ENCODE data around the gene TRAPPC8.
"Not testable (repeated sequence)": the region's sequence is repeated elsewhere in the genome, so short reads cannot be mapped to it uniquely, and the experiment has no call there.

The TRAPPC8 gene

DNA sequence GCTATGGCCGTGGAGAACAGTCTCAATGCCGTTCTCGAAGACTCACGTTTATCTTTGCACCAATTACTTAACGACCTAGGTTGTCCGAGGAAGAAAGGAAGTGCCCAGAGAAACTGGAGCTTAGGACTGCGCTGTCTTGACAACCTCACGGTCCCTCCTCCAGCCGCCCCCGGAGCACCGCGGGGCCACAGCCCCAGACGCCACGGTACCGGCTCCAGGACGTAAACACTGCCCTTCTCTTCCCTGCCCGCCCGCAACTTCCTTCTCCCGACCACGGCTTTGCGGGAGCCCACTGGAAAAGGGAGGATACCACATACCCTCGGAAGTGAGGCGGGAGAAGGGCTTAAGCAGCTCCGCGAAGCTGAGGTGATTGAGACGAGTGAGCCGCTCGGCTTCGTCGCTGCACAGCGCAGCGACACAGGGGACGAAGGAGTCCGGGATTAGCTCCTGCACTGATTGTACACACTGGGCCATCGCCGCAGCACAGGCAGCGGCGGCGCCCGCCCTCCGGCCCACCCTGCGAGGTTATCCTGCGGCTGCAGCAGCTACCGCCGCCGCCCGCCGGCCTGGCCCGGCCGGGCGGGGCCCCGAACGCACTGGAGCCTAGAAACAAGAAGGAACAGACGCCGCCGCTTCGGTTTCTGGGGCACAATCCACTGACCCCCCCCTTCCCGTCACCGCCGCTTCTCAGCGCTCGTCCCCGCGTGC lies 483 bp downstream of the TRAPPC8 start:
- Histone ChIP-seq H3K9ac (ENCODE audit: low read depth, low read length, poor library complexity) (peak overlapping the region; percentile 98), H3K27me3 (ENCODE audit: control insufficient read depth in 3 of 3, insufficient read depth in 3 of 3, low read depth in 1 of 3, low read length in 3 of 3) (peaks cover 0 to 5% (median 0%) of the 10 kb centered on the region in 3 experiments), H4K8ac (ENCODE audit: low read depth, low read length) (peak overlapping the region; percentile 43), H3K23ac (ENCODE audit: low read depth, low read length, poor library complexity) (peak overlapping the region; percentile 82), H3K18ac (ENCODE audit: low read length) (peak overlapping the region; percentile 97), H3K4me3 (ENCODE audit: low read length in 2 of 2) (peak overlapping the region; percentile 77 to 99), H3K4ac (ENCODE audit: low read length) (no peak overlapping the region), H3K27ac (replicated peaks; ENCODE audit: low read length) (peak overlapping the region; percentile 73), H3K14ac (ENCODE audit: low read length) (peak overlapping the region; percentile 56), H2BK12ac (ENCODE audit: low read length) (peak overlapping the region; percentile 41), H3K9me3 (replicated peaks in 1 of 2; ENCODE audit: control insufficient read depth in 2 of 2, insufficient read depth in 1 of 2, low read depth in 1 of 2, low read length in 2 of 2) (no peaks in the 10 kb centered on the region), H3K36me3 (replicated peaks in 1 of 2; ENCODE audit: control insufficient read depth in 2 of 2, insufficient read depth in 2 of 2, low read length in 2 of 2) (peaks cover 0 to 11% of the 10 kb centered on the region in 2 donors), H2BK5ac (ENCODE audit: low read length) (peak overlapping the region; percentile 94), H2AFZ (ENCODE audit: low read length) (peak overlapping the region; percentile 93), H2BK120ac (ENCODE audit: low read depth, low read length) (peak overlapping the region; percentile 82), H3K79me1 (ENCODE audit: low read depth, low read length) (peaks cover 4% of the 10 kb centered on the region), H4K91ac (ENCODE audit: low read depth, low read length, poor library complexity) (no peak overlapping the region), H2AK5ac (ENCODE audit: low read depth, low read length) (peak overlapping the region; percentile 63), H3K4me1 (ENCODE audit: control insufficient read depth in 2 of 2, insufficient read depth in 1 of 2, low read depth in 1 of 2, low read length in 2 of 2) (peaks cover 1 to 6% of the 10 kb centered on the region in 2 donors), H2BK15ac (ENCODE audit: low read length) (peak overlapping the region; percentile 75), H3K4me2 (ENCODE audit: insufficient read depth, low read length, poor library complexity, severe bottlenecking) (peak overlapping the region; percentile 70)
- no peak for DNase-seq (ENCODE audit: low spot score)
- WGBS, 2 donors (ENCODE audit: extremely low coverage in 2 of 2, insufficient read length in 2 of 2, insufficient replicate concordance in 1 of 2), result no CpG with 5 or more reads among the region's 64 CpGs

DNA sequence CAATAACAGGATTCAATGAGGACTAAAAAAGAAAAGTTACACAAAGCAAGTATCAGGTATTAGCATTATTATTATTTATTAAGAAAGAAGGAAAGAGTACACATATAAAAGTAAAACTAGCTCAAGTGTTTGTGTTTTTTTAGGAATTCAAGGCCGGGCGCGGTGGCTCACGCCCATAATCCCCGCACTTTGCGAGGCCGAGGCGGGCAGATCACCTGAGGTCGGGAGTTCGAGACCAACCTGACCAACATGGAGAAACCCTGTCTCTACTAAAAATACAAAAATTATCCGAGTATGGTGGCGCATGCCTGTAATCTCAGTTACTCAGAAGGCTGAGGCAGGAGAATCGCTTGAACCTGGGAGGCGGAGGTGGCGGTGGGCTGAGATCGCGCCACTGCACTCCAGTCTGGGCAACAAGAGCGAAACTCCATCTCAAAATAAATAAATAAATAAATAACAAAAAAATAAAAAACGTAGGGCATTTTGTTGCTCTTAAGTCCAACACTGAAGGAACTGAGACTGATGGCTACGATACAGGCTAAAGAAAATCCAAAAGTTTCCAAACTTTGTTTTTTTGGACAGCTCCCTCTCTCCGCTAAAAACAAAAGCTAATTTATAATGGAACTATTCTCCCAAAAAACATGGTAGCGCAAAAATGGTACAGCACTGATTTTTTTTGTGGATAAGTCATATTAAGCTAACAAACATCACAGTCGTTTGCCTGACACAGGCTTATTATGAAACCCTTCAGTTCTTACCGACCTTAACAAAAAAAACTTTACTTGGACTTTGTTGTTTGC lies 1.7 kb downstream of the TRAPPC8 start:
- H3K18ac ChIP-seq (ENCODE audit: low read length), result no peak overlapping the region
- no peak overlapping the region for H3K4me2 ChIP-seq (ENCODE audit: insufficient read depth, low read length, poor library complexity, severe bottlenecking)
- H2BK15ac ChIP-seq (ENCODE audit: low read length), result no peak overlapping the region
- no peak overlapping the region for H2BK120ac ChIP-seq (ENCODE audit: low read depth, low read length)
- WGBS, 2 donors (ENCODE audit: extremely low coverage in 2 of 2, insufficient read length in 2 of 2, insufficient replicate concordance in 1 of 2), result no CpG with 5 or more reads among the region's 24 CpGs
- peaks cover 0 to 5% (median 0%) of the 10 kb centered on the region in 3 experiments for H3K27me3 ChIP-seq (ENCODE audit: control insufficient read depth in 3 of 3, insufficient read depth in 3 of 3, low read depth in 1 of 3, low read length in 3 of 3)
- H4K91ac ChIP-seq (ENCODE audit: low read depth, low read length, poor library complexity), result no peak overlapping the region
- H3K4me3 ChIP-seq (ENCODE audit: low read length in 2 of 2), result peak overlapping the region in 1 of 2 donors; percentile 77
- peaks cover 0 to 19% of the 10 kb centered on the region in 2 donors for H3K36me3 ChIP-seq (replicated peaks in 1 of 2; ENCODE audit: control insufficient read depth in 2 of 2, insufficient read depth in 2 of 2, low read length in 2 of 2)
- no peak overlapping the region for H3K27ac ChIP-seq (replicated peaks; ENCODE audit: low read length)
- no peak for DNase-seq (ENCODE audit: low spot score)
- no peak overlapping the region for H4K8ac ChIP-seq (ENCODE audit: low read depth, low read length)
- no peaks in the 10 kb centered on the region for H3K9me3 ChIP-seq (replicated peaks in 1 of 2; ENCODE audit: control insufficient read depth in 2 of 2, insufficient read depth in 1 of 2, low read depth in 1 of 2, low read length in 2 of 2)
- H2AK5ac ChIP-seq (ENCODE audit: low read depth, low read length), result no peak overlapping the region
- H3K4ac ChIP-seq (ENCODE audit: low read length), result no peak overlapping the region
- H2AFZ ChIP-seq (ENCODE audit: low read length), result no peak overlapping the region
- no peak overlapping the region for H2BK12ac ChIP-seq (ENCODE audit: low read length)
- peaks cover 4% of the 10 kb centered on the region for H3K79me1 ChIP-seq (ENCODE audit: low read depth, low read length)
- no peak overlapping the region for H3K9ac ChIP-seq (ENCODE audit: low read depth, low read length, poor library complexity)
- H3K23ac ChIP-seq (ENCODE audit: low read depth, low read length, poor library complexity), result no peak overlapping the region
- no peak overlapping the region for H3K14ac ChIP-seq (ENCODE audit: low read length)
- peaks cover 1 to 6% of the 10 kb centered on the region in 2 donors for H3K4me1 ChIP-seq (ENCODE audit: control insufficient read depth in 2 of 2, insufficient read depth in 1 of 2, low read depth in 1 of 2, low read length in 2 of 2)
- H2BK5ac ChIP-seq (ENCODE audit: low read length), result no peak overlapping the region

DNA sequence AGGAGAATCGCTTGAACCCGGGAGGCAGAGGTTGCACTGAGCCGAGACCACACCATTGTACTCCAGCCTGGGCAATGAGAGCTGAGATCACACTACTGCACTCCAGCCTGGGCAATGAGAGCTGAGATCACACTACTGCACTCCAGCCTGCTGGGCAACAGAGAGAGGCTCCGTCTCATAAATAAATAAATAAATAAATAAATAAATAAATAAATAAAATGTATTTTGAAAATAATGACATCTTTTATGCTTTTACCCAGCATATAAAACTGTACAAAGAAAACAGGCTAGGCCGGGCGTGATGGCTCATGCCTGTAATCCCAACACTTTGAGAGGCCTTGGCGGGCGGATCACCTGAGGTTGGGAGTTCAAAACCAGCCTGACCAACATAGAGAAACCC lies 8.2 kb downstream of the TRAPPC8 start:
- not testable (repeated sequence) for H4K8ac ChIP-seq (ENCODE audit: low read depth, low read length); H2BK15ac ChIP-seq (ENCODE audit: low read length); H2AFZ ChIP-seq (ENCODE audit: low read length); H2AK5ac ChIP-seq (ENCODE audit: low read depth, low read length); H4K91ac ChIP-seq (ENCODE audit: low read depth, low read length, poor library complexity); H3K18ac ChIP-seq (ENCODE audit: low read length); H3K4ac ChIP-seq (ENCODE audit: low read length); H2BK12ac ChIP-seq (ENCODE audit: low read length); H3K9me3 ChIP-seq (replicated peaks in 1 of 2; ENCODE audit: control insufficient read depth in 2 of 2, insufficient read depth in 1 of 2, low read depth in 1 of 2, low read length in 2 of 2); H3K27me3 ChIP-seq (ENCODE audit: control insufficient read depth in 3 of 3, insufficient read depth in 3 of 3, low read depth in 1 of 3, low read length in 3 of 3); H2BK5ac ChIP-seq (ENCODE audit: low read length); H3K4me1 ChIP-seq (ENCODE audit: control insufficient read depth in 2 of 2, insufficient read depth in 1 of 2, low read depth in 1 of 2, low read length in 2 of 2); DNase-seq (ENCODE audit: low spot score); H3K14ac ChIP-seq (ENCODE audit: low read length); H3K4me2 ChIP-seq (ENCODE audit: insufficient read depth, low read length, poor library complexity, severe bottlenecking); H3K79me1 ChIP-seq (ENCODE audit: low read depth, low read length); H3K23ac ChIP-seq (ENCODE audit: low read depth, low read length, poor library complexity); H2BK120ac ChIP-seq (ENCODE audit: low read depth, low read length); H3K4me3 ChIP-seq (ENCODE audit: low read length in 2 of 2); H3K9ac ChIP-seq (ENCODE audit: low read depth, low read length, poor library complexity); H3K27ac ChIP-seq (replicated peaks; ENCODE audit: low read length)
- peaks cover 0 to 42% of the 10 kb centered on the region in 2 donors for H3K36me3 ChIP-seq (replicated peaks in 1 of 2; ENCODE audit: control insufficient read depth in 2 of 2, insufficient read depth in 2 of 2, low read length in 2 of 2)
- no CpG with 5 or more reads among the region's 8 CpGs for WGBS, 2 donors (ENCODE audit: extremely low coverage in 2 of 2, insufficient read length in 2 of 2, insufficient replicate concordance in 1 of 2)

DNA sequence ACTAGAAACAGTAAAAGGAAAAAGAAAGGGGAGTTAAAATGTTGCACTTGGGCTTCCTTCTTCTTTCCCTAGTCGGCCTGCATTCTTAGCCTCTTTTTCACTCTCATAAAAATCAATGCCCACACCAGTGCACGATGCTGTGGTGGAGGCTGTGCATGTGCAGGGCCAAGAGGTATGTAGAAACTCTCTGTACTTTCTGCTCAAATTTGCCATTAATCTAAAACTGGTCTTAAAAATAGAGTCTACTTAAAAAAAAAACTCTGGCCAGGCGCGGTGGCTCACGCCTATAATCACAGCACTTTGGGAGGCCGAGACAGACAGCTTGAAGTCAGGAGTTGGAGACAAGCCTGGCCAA lies 11.1 kb downstream of the TRAPPC8 start:
- Histone ChIP-seq H2AK5ac (ENCODE audit: low read depth, low read length) (no peak overlapping the region), H3K18ac (ENCODE audit: low read length) (no peak overlapping the region), H3K23ac (ENCODE audit: low read depth, low read length, poor library complexity) (no peak overlapping the region), H3K4me2 (ENCODE audit: insufficient read depth, low read length, poor library complexity, severe bottlenecking) (no peak overlapping the region), H3K4ac (ENCODE audit: low read length) (no peak overlapping the region), H2BK5ac (ENCODE audit: low read length) (no peak overlapping the region), H3K27ac (replicated peaks; ENCODE audit: low read length) (no peak overlapping the region), H4K91ac (ENCODE audit: low read depth, low read length, poor library complexity) (no peak overlapping the region), H3K9me3 (replicated peaks in 1 of 2; ENCODE audit: control insufficient read depth in 2 of 2, insufficient read depth in 1 of 2, low read depth in 1 of 2, low read length in 2 of 2) (no peaks in the 10 kb centered on the region), H3K9ac (ENCODE audit: low read depth, low read length, poor library complexity) (no peak overlapping the region), H2BK15ac (ENCODE audit: low read length) (no peak overlapping the region), H3K14ac (ENCODE audit: low read length) (no peak overlapping the region), H3K4me1 (ENCODE audit: control insufficient read depth in 2 of 2, insufficient read depth in 1 of 2, low read depth in 1 of 2, low read length in 2 of 2) (no peaks in the 10 kb centered on the region), H3K79me1 (ENCODE audit: low read depth, low read length) (peaks cover 3% of the 10 kb centered on the region), H3K36me3 (replicated peaks in 1 of 2; ENCODE audit: control insufficient read depth in 2 of 2, insufficient read depth in 2 of 2, low read length in 2 of 2) (peaks cover 0 to 58% of the 10 kb centered on the region in 2 donors), H2BK12ac (ENCODE audit: low read length) (no peak overlapping the region), H4K8ac (ENCODE audit: low read depth, low read length) (no peak overlapping the region), H3K27me3 (ENCODE audit: control insufficient read depth in 3 of 3, insufficient read depth in 3 of 3, low read depth in 1 of 3, low read length in 3 of 3) (no peaks in the 10 kb centered on the region), H2AFZ (ENCODE audit: low read length) (no peak overlapping the region), H2BK120ac (ENCODE audit: low read depth, low read length) (no peak overlapping the region), H3K4me3 (ENCODE audit: low read length in 2 of 2) (no peak overlapping the region)
- no peak for DNase-seq (ENCODE audit: low spot score)
- WGBS, 2 donors (ENCODE audit: extremely low coverage in 2 of 2, insufficient read length in 2 of 2, insufficient replicate concordance in 1 of 2), result no CpG with 5 or more reads among the region's 6 CpGs

All from neuronal stem cell (in vitro differentiated cells).